Parathyroid adenoma (tissue), 2 donors: ENCODE results near the gene USP48.
"Not testable (repeated sequence)": the region's sequence is repeated elsewhere in the genome, so short reads cannot be mapped to it uniquely, and the experiment has no call there.

ENCODE experiments used
- H2AFZ ChIP-seq: fragments of 300-600 bp; sonication (generic); one replicate; pipeline ENCODE4 v1.7.0; 2017; ENCODE audit warnings: antibody characterized with exemption, mild to moderate bottlenecking
- H3K27ac ChIP-seq: fragments of 300-600 bp; sonication (generic); one replicate; pipeline ENCODE4 v1.7.0; 2017
- H3K27me3 ChIP-seq: fragments of 300-600 bp; sonication (generic); one replicate; pipeline ENCODE4 v1.7.0; 2017; ENCODE audit warnings: low read length; ENCODE audit not compliant: control insufficient read depth, insufficient read depth
- H3K36me3 ChIP-seq: fragments of 300-600 bp; sonication (generic); one replicate; pipeline ENCODE4 v1.7.0; 2017; ENCODE audit warnings: low read length; ENCODE audit not compliant: control insufficient read depth, insufficient read depth
- H3K4me1 ChIP-seq: fragments of 300-600 bp; sonication (generic); one replicate; pipeline ENCODE4 v1.7.0; 2017; ENCODE audit warnings: control low read depth
- H3K4me2 ChIP-seq: fragments of 300-600 bp; sonication (generic); one replicate; pipeline ENCODE4 v1.7.0; 2017; ENCODE audit warnings: low read length
- H3K4me3 ChIP-seq: fragments of 300-600 bp; sonication (generic); one replicate; pipeline ENCODE4 v1.7.0; 2017; ENCODE audit warnings: low read depth, low read length
- H3K79me2 ChIP-seq: fragments of 300-600 bp; sonication (generic); one replicate; pipeline ENCODE4 v1.7.0; 2017; ENCODE audit warnings: control low read depth
- H3K9ac ChIP-seq: fragments of 300-600 bp; sonication (generic); one replicate; pipeline ENCODE4 v1.7.0; 2017; ENCODE audit warnings: mild to moderate bottlenecking
- H3K9me3 ChIP-seq: fragments of 300-600 bp; sonication (generic); one replicate; pipeline ENCODE4 v1.7.0; 2017; ENCODE audit warnings: low read length; ENCODE audit not compliant: control insufficient read depth
- CTCF ChIP-seq: fragments of 300-600 bp; sonication (generic); IDR thresholded peaks from one replicate; pipeline ENCODE4 v1.7.0; 2017; ENCODE audit warnings: antibody characterized with exemption, mild to moderate bottlenecking
- donor health status: primary hyperparathyroidism.

The USP48 gene

GRCh38 chr1:21782349-21782867 is 541 bp downstream of the USP48 start:
- no peaks in the 10 kb centered on the region for H3K27me3 ChIP-seq
- H3K9ac ChIP-seq = no peak overlapping the region
- no peaks in the 10 kb centered on the region for H3K4me1 ChIP-seq
- no peak for TF ChIP-seq CTCF
- H3K9me3 ChIP-seq = no peaks in the 10 kb centered on the region
- no peaks in the 10 kb centered on the region for H3K36me3 ChIP-seq
- peak overlapping the region; percentile 62 for H2AFZ ChIP-seq
- peak overlapping the region; percentile 99 for H3K27ac ChIP-seq
- H3K79me2 ChIP-seq = peaks cover 27% of the 10 kb centered on the region
- H3K4me3 ChIP-seq = peak overlapping the region; percentile 90
- peak overlapping the region; percentile 89 for H3K4me2 ChIP-seq

- H3K27ac ChIP-seq = peak overlapping the region; percentile 99
- H3K9me3 ChIP-seq = no peaks in the 10 kb centered on the region
- peak overlapping the region; percentile 90 for H3K4me3 ChIP-seq
- H3K36me3 ChIP-seq = no peaks in the 10 kb centered on the region
- H2AFZ ChIP-seq = peak overlapping the region; percentile 62
- H3K9ac ChIP-seq = no peak overlapping the region
- peak overlapping the region; percentile 89 for H3K4me2 ChIP-seq
- H3K27me3 ChIP-seq = no peaks in the 10 kb centered on the region
- peaks cover 31% of the 10 kb centered on the region for H3K79me2 ChIP-seq
- no peak for TF ChIP-seq CTCF
- no peaks in the 10 kb centered on the region for H3K4me1 ChIP-seq
These were observed 1.1 kb downstream of the USP48 start for GRCh38 chr1:21781815-21782348.

- no peaks in the 10 kb centered on the region for H3K36me3 ChIP-seq
- no peak overlapping the region for H2AFZ ChIP-seq
- no peaks in the 10 kb centered on the region for H3K4me1 ChIP-seq
- no peak overlapping the region for H3K9ac ChIP-seq
- peaks cover 34% of the 10 kb centered on the region for H3K79me2 ChIP-seq
- H3K27me3 ChIP-seq = no peaks in the 10 kb centered on the region
- no peak overlapping the region for H3K27ac ChIP-seq
- no peak for TF ChIP-seq CTCF
- no peaks in the 10 kb centered on the region for H3K9me3 ChIP-seq
- no peak overlapping the region for H3K4me2 ChIP-seq
- H3K4me3 ChIP-seq = no peak overlapping the region
These were observed 3.1 kb downstream of the USP48 start for GRCh38 chr1:21779613-21780521.

- Histone ChIP-seq H3K27me3 (no peaks in the 10 kb centered on the region), H2AFZ (no peak overlapping the region), H3K36me3 (no peaks in the 10 kb centered on the region), H3K4me2 (no peak overlapping the region), H3K9ac (no peak overlapping the region), H3K79me2 (peaks cover 38% of the 10 kb centered on the region), H3K27ac (no peak overlapping the region), H3K4me3 (no peak overlapping the region), H3K9me3 (no peaks in the 10 kb centered on the region), H3K4me1 (no peaks in the 10 kb centered on the region)
- no peak for TF ChIP-seq CTCF
These were observed 4.6 kb downstream of the USP48 start for GRCh38 chr1:21778405-21778727.

- H3K36me3 ChIP-seq = not testable (repeated sequence)
These were observed 6.0 kb downstream of the USP48 start for GRCh38 chr1:21776925-21777324.

More at GRCh38 chr1:21776925-21777324, 6.0 kb downstream of the USP48 start:
- not testable (repeated sequence) for H3K27ac ChIP-seq, H3K4me2 ChIP-seq, H3K9me3 ChIP-seq, H3K9ac ChIP-seq, H2AFZ ChIP-seq, H3K4me1 ChIP-seq, H3K27me3 ChIP-seq, H3K4me3 ChIP-seq
- H3K79me2 ChIP-seq = peaks cover 41% of the 10 kb centered on the region
